Upper lobe of left lung (tissue), 4 donors: ENCODE results near the gene GPN2.

ENCODE experiments used
- EP300 ChIP-seq, 4 donors: sonication (generic); formaldehyde crosslinking; IDR thresholded peaks; one replicate each; pipeline ENCODE4 v1.5.1; 2017; ENCODE audit warnings: antibody characterized with exemption in 4 of 4, control low read depth in 2 of 4
- POLR2A ChIP-seq, 4 donors: fragments of 450-650 bp; IDR thresholded peaks; one replicate each; pipeline ENCODE4 v1.5.1; 2016 to 2017; ENCODE audit warnings: antibody characterized with exemption in 4 of 4, mild to moderate bottlenecking in 2 of 4
- POLR2AphosphoS5 ChIP-seq, 2 donors: sonication (generic); formaldehyde crosslinking; IDR thresholded peaks; one replicate each; pipeline ENCODE4 v1.5.1; 2017; ENCODE audit warnings: antibody characterized with exemption in 2 of 2
- TF ChIP-seq, protein P1 (sequence below), 6 experiments: fragments of 450-650 bp in 4 of 6; fragments of 200-600 bp in 2 of 6; sonication (generic) in 2 of 6; IDR thresholded peaks; one replicate each; pipeline ENCODE4 v1.5.1; 2016 to 2019; ENCODE audit warnings: antibody characterized with exemption in 6 of 6

- TF ChIP-seq, protein P1, sequence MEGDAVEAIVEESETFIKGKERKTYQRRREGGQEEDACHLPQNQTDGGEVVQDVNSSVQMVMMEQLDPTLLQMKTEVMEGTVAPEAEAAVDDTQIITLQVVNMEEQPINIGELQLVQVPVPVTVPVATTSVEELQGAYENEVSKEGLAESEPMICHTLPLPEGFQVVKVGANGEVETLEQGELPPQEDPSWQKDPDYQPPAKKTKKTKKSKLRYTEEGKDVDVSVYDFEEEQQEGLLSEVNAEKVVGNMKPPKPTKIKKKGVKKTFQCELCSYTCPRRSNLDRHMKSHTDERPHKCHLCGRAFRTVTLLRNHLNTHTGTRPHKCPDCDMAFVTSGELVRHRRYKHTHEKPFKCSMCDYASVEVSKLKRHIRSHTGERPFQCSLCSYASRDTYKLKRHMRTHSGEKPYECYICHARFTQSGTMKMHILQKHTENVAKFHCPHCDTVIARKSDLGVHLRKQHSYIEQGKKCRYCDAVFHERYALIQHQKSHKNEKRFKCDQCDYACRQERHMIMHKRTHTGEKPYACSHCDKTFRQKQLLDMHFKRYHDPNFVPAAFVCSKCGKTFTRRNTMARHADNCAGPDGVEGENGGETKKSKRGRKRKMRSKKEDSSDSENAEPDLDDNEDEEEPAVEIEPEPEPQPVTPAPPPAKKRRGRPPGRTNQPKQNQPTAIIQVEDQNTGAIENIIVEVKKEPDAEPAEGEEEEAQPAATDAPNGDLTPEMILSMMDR (IDR thresholded peaks at IDR 0.05), result no peak
- TF ChIP-seq POLR2AphosphoS5 (IDR thresholded peaks at IDR 0.05), result peak in 1 of 2 donors; percentile 10
- no peak for TF ChIP-seq POLR2A (IDR thresholded peaks at IDR 0.05)
- no peak for TF ChIP-seq EP300 (IDR thresholded peaks at IDR 0.05)
These were observed 17.2 kb upstream of the GPN2 start for GRCh38 chr1:26907071-26907917.
